CD4-positive, alpha-beta T cell treated with Interleukin-6 at 100 ng/mL for 8 hours (primary cell): Measurements from ENCODE around the gene MYPN.

ENCODE experiments used
- DNase-seq: peaks from one replicate; pipeline ENCODE4 v3.0.0-alpha.2; 2020; ENCODE audit warnings: mixed read lengths, low spot score

MYPN gene

DNA sequence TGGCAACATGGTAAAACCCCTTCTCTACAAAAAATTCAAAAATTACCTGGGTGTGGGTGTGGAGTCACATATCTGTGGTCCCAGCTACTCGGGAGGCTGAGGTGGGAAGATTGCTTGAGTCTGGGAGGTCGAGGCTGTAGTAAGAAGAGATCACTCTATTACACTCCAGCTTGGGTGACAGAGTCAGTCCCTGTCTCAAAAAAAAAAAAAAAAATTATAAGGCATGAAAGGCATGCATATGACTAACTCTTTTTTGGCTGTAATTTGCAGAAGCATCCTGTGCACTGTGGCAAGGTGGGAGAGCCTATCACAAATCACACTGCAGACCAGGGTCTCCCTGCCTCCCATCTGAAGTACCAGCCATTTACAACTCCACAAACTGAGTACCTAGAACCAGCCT, 14.1 kb upstream of the MYPN start:
- DNase-seq, result no peak

DNA sequence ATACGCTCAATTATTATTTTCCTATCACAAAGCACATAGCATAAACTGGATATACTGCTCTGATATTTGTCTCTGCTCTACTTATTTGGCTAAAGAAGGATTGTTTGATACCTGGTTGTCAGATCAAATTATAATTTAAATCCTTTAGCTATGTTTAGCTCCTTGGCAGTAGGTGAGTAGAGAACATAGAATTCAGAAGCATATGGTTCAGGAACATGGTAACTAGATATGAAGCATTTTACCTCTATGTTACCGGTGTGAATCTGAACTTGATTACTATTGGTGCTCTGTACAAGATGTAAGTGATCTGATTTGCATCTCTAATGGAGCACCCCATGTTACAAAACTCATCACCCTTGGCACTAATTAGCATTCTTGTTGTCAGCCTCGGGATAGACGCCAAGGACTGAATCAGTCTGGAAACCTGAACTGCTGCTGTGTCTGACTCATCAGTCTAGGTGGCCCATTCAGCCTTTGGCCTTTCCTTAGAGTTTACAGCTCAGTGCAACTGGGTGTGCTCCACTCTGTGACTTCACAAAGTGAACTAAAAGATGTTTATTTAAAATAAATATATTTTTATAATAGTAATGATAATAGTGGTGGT, 12.3 kb upstream of the MYPN start:
- DNase-seq, result no peak

GRCh38 chr10:68099736-68100135, 9.6 kb upstream of the MYPN start:
- no peak for DNase-seq

DNA sequence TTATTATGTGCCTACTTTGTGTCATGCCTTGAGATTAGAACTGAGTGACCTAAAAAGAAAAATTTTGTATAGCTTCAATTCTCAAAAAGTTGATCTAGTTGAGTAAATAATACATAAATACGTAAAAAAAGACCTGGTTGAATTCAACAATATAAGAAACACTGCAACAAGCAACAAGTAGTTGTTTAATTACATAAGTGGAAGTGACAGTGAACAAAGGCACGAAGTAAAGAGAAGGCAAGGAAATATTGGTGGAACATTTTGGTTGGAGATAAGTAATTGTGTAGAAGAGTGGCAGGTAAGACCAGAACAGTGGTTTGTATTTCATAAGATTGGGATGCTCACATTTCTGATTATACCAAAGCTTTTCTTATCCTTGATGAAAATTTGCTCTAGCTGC, 8.2 kb upstream of the MYPN start:
- no peak for DNase-seq

DNA sequence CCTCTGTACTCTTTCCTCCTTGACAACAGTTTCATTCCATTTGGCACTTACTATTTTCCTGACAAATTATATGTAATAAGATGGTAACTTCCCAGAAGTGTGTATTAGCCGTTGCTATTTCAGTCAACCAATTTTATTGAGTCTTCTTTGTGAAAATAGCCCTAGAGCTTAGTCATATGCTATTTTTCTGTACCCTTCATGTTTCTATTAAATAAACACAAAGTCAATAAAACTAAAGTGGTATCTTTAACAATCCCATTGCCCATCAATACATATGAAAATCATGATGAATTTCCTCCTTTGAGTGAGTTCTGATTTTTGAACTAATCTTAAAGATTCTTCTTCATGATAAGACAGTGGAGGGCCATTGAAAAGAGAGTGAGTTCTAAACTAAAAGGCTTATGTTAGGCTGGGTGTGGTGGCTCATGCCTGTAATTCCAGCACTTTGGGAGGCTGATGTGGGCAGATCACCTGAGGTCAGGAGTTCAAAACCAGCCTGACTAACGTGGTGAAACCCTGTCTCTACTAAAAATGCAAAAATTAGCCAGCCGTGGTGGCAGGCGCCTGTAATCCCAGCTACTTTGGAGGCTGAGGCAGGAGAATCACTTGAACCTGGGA, 5.9 kb upstream of the MYPN start:
- DNase-seq, result no peak

- no peak for DNase-seq
Measured at GRCh38 chr10:68103901-68104300, 5.4 kb upstream of the MYPN start.

DNA sequence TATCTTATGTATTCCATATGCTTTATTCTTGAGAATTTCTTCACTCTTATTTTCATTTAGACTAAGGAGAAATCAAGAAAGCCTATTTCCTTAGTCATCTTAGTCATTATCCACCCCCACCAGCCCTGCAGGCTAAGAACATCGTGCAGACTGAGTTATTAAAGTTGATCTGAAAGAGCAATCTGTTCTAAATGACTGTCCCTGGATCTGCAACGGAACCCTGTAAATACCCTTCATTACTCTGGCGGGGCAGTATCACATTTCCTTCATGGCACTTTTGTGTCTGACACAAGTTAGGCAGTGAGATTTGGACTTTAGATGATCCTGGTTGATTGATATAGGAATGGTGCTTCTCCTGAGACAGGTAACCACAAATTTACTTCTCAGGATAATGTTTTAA, 3.5 kb upstream of the MYPN start:
- no peak for DNase-seq

GRCh38 chr10:68106656-68107055, 2.6 kb upstream of the MYPN start:
- no peak for DNase-seq

DNA sequence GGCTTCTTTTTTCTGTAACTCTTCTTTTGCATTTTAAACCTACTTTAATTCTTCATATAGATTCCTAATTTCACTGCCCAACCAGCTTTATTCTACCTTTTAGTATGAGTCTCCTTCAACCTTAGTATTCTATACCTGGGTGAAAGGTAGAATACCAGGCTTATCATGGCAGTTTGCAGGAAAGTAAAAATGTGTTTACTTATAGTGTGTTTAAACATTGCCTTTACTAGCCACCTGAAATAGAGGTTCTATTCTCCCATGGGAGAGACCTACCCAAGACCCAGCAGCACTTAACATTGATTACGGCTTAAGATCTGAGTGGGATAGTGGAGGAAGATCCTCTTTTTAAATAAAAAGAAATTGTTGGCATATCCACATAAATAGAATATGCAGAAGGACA, 1.6 kb upstream of the MYPN start:
- DNase-seq, result no peak

GRCh38 chr10:68108051-68108450, 1.2 kb upstream of the MYPN start:
- no peak for DNase-seq

DNA sequence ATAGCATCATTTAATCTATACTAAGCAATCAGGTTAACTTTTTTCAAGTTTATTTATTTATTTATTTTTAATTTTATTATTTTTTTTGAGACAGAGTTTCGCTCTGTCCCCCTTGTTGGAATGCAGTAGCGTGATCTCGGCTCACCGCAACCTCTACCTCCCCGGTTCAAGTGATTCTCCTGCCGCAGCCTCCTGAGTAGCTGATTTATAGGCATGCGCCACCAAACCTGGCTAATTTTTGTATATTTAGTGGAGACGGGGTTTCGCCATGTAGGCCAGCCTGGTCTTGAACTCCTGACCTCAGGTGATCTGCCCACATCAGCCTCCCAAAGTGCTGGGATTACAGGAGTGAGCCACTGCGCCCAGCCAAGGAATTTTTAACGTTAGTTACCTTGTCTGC, 635 bp upstream of the MYPN start:
- no peak for DNase-seq

- no peak for DNase-seq
Measured at GRCh38 chr10:68110027-68110426, 739 bp downstream of the MYPN start.

DNA sequence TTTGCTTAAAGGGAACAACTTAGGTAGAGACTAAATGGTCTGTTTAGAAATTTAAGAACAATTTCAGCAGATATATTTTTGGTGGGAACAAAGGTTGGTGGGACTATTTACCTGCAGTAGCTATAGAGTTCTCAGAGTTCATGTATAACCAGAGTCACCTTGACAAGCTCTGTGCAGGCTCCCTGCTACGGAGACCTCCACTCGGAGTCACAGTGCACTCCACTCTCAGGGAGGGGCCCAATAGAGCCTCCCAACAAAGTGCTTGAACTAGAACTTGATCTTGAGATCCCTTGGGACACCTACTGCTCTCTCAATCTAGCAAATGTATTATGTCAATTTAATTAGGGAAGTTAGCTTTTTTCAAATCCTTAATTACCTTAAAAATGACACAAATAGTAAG, 2.3 kb downstream of the MYPN start:
- DNase-seq, result no peak

DNA sequence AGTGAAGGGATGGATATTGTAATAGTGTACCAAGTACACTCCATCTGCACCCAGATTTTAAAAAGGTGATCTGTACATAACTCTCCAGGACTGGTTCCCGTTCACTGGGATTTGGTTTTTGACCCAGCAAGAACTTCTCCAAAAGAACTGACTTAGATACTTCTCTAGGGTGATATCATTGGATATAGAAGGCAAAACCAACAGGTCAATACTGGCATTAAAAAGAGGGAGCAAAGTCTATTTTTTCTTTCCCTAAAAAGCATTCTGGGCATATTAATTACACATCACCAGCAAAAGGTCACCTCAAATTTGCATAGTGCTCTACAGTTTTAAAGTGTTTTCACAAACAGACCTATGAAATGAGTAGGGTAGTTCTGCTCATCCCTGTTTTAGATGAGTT, 3.5 kb downstream of the MYPN start:
- no peak for DNase-seq

DNA sequence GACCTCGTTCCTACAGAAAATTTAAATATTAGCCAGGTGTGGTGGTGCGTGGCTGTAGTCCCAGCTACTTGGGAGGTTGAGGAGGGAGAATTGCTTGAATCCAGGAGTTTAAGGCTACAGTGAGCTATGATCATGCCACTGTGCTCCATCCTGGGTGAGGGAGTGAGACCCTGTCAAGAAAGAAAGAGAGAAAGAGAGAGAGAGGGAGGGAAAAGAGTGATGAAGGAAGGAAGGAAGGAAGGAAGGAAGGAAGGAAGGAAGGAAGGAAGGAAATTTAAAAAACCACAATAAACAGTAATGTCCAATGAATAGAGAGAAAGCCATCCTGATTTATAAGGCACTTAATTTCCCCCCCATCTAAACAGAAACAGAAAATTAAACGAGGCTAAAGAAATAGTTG, 9.4 kb downstream of the MYPN start:
- DNase-seq, result no peak

- DNase-seq, result no peak
Measured at GRCh38 chr10:68121020-68121743, 11.9 kb downstream of the MYPN start.

- no peak for DNase-seq
Measured at GRCh38 chr10:68121852-68122251, 12.6 kb downstream of the MYPN start.

DNA sequence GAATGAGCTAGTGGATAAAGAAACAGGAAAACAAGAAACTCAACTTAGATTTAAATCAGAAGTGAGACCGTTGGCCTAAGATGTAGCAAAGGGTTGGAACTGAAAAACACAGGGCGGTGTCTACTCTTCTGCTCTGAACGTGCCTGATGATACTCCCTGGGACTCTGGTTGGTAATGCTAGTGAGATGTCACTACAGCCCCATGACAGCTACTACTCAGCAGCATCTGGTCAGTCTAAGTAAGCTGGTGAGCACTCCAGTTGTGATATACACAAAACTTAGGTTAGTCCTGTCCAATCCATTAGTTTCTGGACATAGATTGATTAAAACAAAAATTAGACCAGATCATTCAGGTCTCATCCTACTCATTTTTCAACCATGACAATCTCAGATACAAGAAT, 15.4 kb downstream of the MYPN start:
- DNase-seq, result no peak

DNA sequence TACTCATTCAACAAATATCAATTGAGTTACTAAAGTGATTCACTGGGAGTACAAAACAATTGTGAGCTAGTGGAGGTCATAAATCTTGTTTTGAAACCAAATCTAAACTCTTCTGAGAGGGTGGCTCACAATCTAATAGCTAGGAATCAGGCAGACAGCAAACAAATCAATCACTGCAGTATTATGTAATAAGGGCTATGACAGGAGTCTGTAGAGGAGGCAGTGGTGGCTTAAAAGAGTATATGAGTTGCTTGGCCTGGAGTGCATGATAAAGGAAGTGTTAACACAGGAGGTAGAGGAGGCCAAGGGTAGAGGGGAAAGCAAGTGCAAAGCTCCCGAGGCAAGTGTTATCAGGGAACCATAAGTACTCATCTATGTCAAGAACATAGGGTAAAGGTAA, 16.5 kb downstream of the MYPN start:
- no peak for DNase-seq

DNA sequence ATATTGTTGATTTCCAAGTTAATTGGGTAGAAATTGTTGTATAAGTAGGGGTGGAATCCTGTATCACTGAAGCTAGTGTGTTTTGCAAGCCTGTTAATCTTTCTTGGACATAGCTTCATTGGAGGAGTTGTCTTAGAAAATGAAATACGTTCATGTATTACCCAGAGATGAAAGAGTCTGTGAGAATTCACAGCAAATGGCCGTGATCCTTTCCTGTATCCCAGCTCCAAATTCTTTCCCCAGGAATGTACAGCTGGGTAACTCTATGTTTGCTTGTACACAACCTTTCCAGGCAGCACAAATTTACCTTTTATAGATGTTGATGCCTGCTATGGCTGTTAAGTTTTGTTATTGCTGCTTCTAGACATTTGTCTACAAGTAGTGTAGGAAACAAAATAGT, 18.7 kb downstream of the MYPN start:
- DNase-seq, result no peak

DNA sequence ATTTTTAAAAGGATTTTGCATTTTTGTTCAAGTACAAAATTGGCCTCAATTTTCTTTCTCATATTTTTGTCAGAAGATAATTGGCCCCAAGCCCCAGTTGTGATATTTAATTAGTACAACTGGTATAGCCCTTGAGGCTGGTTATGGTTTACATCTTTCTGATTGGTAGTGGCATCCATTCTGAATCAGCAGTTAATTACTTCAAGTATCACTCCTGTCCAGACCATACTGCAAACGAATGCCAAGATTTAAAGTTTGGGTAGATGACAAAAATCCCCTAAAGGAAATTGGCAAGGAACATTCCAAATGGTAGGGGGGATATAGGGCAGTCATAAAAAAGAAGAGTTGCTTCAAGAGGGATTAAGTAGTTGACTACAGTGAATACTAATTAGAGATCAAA, 23.1 kb downstream of the MYPN start:
- DNase-seq, result no peak

GRCh38 chr10:68133523-68133922, 24.2 kb downstream of the MYPN start:
- DNase-seq, result no peak

- no peak for DNase-seq
Measured at GRCh38 chr10:68135362-68135761, 26.1 kb downstream of the MYPN start.
